Spleen (tissue), 11 donors: Measurements from ENCODE around the gene SLC35F3. TPM values are rescaled to one million over a fixed set of nuclear protein-coding genes. Genes with fewer than 3 reads are reported as not detected.

Experiments used
- DNase-seq: peaks from one replicate; pipeline ENCODE4 v3.0.0-alpha.2; 2020
- H3K27ac ChIP-seq, 8 donors: fragments of 200-600 bp; sonication (generic) in 7 of 8; 1 replicate in 4 of 8; 2 replicates in 4 of 8; pipeline versions ENCODE4 v1.5.0 to v1.8.0; 2016 to 2021; ENCODE audit warnings: inconsistent platforms in 4 of 8, mild to moderate bottlenecking in 4 of 8, moderate library complexity in 1 of 8
- H3K27me3 ChIP-seq, 7 donors: fragments of 200-600 bp; sonication (generic) in 6 of 7; replicated peaks in 1 of 7; 1 replicate in 4 of 7; 2 replicates in 3 of 7; pipeline versions ENCODE4 v1.5.0 to v1.8.0; 2016 to 2021; ENCODE audit warnings: inconsistent platforms in 3 of 7, mild to moderate bottlenecking in 1 of 7
- H3K36me3 ChIP-seq, 6 donors: fragments of 200-600 bp; sonication (generic) in 5 of 6; 1 replicate in 4 of 6; 2 replicates in 2 of 6; pipeline versions ENCODE4 v1.5.0 to v1.8.0; 2016 to 2021; ENCODE audit warnings: inconsistent platforms in 2 of 6
- H3K4me1 ChIP-seq, 6 donors: fragments of 200-600 bp; sonication (generic) in 5 of 6; 1 replicate in 3 of 6; 2 replicates in 3 of 6; pipeline versions ENCODE4 v1.5.0 to v1.8.0; 2016 to 2021; ENCODE audit warnings: inconsistent platforms in 3 of 6
- H3K4me3 ChIP-seq, 8 donors: fragments of 200-600 bp; sonication (generic) in 7 of 8; 1 replicate in 4 of 8; 2 replicates in 4 of 8; pipeline versions ENCODE4 v1.5.0 to v1.8.0; 2016 to 2021; ENCODE audit warnings: inconsistent platforms in 4 of 8, mild to moderate bottlenecking in 4 of 8, moderate library complexity in 2 of 8
- H3K9me3 ChIP-seq, 8 donors: fragments of 200-600 bp; sonication (generic) in 7 of 8; 1 replicate in 4 of 8; 2 replicates in 4 of 8; pipeline versions ENCODE4 v1.5.0 to v1.8.0; 2016 to 2021; ENCODE audit warnings: inconsistent platforms in 4 of 8
- CTCF ChIP-seq, 11 experiments: fragments of 200-600 bp in 7 of 11; fragments of 450-650 bp in 4 of 11; sonication (generic) in 4 of 11; IDR thresholded peaks in 8 of 11; conservative IDR thresholded peaks in 3 of 11; 1 replicate in 7 of 11; 2 replicates in 4 of 11; pipeline versions ENCODE4 v1.4.0 to v1.8.0; 2016 to 2021; ENCODE audit warnings: antibody characterized with exemption in 11 of 11, inconsistent platforms in 4 of 11, mild to moderate bottlenecking in 1 of 11
- POLR2A ChIP-seq, 3 donors: fragments of 450-650 bp; IDR thresholded peaks; one replicate each; pipeline ENCODE4 v1.5.1; 2017; ENCODE audit warnings: antibody characterized with exemption in 3 of 3, mild to moderate bottlenecking in 1 of 3
- POLR2AphosphoS5 ChIP-seq, 3 donors: sonication (generic); formaldehyde crosslinking; IDR thresholded peaks; one replicate each; pipeline ENCODE4 v1.5.1; 2017; ENCODE audit warnings: antibody characterized with exemption in 3 of 3
- WGBS, 5 donors: extraction: QIAGEN DNeasy Blood & Tissue Kit in 3 of 5; methylation state at CpG; one replicate each; pipeline versions ENCODE4 v1.1.5 to v1.1.7; 2013 to 2018; 5-methylcytosine and 5-hydroxymethylcytosine counted together
- intact Hi-C: fragments of 100-400 bp; cut with DNase I; formaldehyde crosslinking; loops from one replicate; pipeline ENCODE4 v1.15.0; 2023; ENCODE audit warnings: low total_unique reads
- polyA plus RNA-seq, 3 donors: library from polyadenylated mRNA; stranded (reverse); fragments of 200-250 nt; gene quantifications; one replicate each; pipeline ENCODE4 v1.2.1, GENCODE V29; 2013
- total RNA-seq, 7 donors: library from RNA; depleted of rRNA in 3 of 7; stranded (reverse); fragments of >200 nt in 3 of 7; fragmentation: NEBNext Ultra II Directional in 4 of 7; extraction: Animal tissue kit (Norgen Biotek cat#: 25700) in 4 of 7; gene quantifications; one replicate each; pipeline versions ENCODE4 v1.1.0 to v1.2.1, GENCODE V29; 2016 to 2021
- donor health status: healthy with polysubstance abuse.
- donor health status: DM: no; HTN: no; CAD: no; lungs with moderate emphysema.
- donor health status: DM: no; HTN: no; CAD: no.
- donor health status: Bipolar disorder and iron deficiency.
- donor health status: healthy.
- donor health status: DM: no; HTN: no; CAD: no.
- donor health status: DM: yes; HTN: yes; CAD: no.

Gene SLC35F3
- total and polyA plus RNA-seq, 10 donors: 0.03 to 0.44 (median 0.11) TPM; not detected in 5

DNA sequence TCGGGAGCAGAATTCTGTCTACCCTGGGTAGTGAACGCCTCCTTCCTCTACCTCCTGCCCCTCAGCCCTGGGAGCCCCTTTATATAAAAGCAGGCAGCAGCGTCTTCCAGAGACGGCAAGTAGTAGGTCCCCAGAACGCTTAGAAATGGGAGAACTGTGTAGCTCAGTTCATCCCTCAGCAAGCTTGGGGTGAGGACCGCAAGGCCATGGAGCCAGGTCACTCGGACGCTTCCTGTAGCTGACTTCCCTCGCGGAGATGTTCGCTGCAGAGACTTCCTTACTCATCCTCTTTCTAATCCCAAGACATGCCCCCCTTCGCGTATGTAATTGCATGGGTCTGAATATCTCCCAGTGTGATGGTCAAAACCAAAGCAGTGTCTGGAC is 327.4 kb downstream of the SLC35F3 start:
- Histone ChIP-seq H3K36me3 (no peaks in the 10 kb centered on the region), H3K27ac (no peak overlapping the region), H3K9me3 (no peaks in the 10 kb centered on the region), H3K27me3 (peaks cover 0 to 73% (median 12%) of the 10 kb centered on the region in 7 donors), H3K4me1 (peaks cover 0 to 18% (median 0%) of the 10 kb centered on the region in 6 donors), H3K4me3 (no peak overlapping the region)
- no peak for DNase-seq
- intact Hi-C loops: no loop called here
- 86 to 93% (median 89%) methylated on average over 11 to 13 of the region's 13 CpGs for WGBS, 5 donors
- TF ChIP-seq POLR2AphosphoS5 (IDR thresholded peaks at IDR 0.05) (no peak), POLR2A (IDR thresholded peaks at IDR 0.05) (no peak), CTCF (IDR thresholded peaks at IDR 0.05 in 8 of 11, conservative IDR thresholded peaks at IDR 0.05 in 3 of 11) (no peak)

DNA sequence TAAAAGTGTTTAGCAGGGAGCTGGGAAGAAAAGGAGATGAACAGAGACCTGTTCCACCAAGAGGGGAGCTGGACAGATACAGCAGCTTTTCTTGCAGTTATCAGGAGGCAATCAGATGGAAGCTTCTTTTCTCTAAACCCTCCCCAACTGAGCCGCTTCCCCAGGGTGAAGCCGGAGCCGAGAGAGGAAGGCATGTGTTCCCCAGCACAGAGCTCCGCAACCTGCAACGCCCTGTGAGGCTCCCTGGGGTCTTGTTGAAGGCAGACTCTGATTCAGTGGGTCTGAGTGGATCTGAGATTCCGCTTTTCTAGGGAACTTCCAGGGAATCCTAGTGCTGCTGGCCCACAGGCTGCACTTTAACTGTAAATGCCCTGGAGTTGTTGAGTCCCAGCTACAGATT is 329.7 kb downstream of the SLC35F3 start:
- 48 to 76% (median 58%) methylated on average over 6 of the region's 6 CpGs for WGBS, 5 donors
- intact Hi-C loops: no loop called here
- peaks cover 0 to 18% (median 0%) of the 10 kb centered on the region in 6 donors for H3K4me1 ChIP-seq
- no peak overlapping the region for H3K27ac ChIP-seq
- H3K36me3 ChIP-seq: no peaks in the 10 kb centered on the region
- H3K9me3 ChIP-seq: no peaks in the 10 kb centered on the region
- no peak overlapping the region for H3K4me3 ChIP-seq
- DNase-seq: no peak
- peaks cover 0 to 62% (median 12%) of the 10 kb centered on the region in 7 donors for H3K27me3 ChIP-seq
- TF ChIP-seq POLR2A (IDR thresholded peaks at IDR 0.05) (no peak), CTCF (IDR thresholded peaks at IDR 0.05 in 8 of 11, conservative IDR thresholded peaks at IDR 0.05 in 3 of 11) (no peak), POLR2AphosphoS5 (IDR thresholded peaks at IDR 0.05) (no peak)

GRCh38 chr1:234235434-234235881 is 331.0 kb downstream of the SLC35F3 start:
- no peak overlapping the region for H3K4me3 ChIP-seq
- TF ChIP-seq POLR2A (IDR thresholded peaks at IDR 0.05) (no peak), CTCF (IDR thresholded peaks at IDR 0.05 in 8 of 11, conservative IDR thresholded peaks at IDR 0.05 in 3 of 11) (no peak), POLR2AphosphoS5 (IDR thresholded peaks at IDR 0.05) (no peak)
- 53 to 90% (median 81%) methylated on average over 4 of the region's 4 CpGs for WGBS, 5 donors
- H3K36me3 ChIP-seq: no peaks in the 10 kb centered on the region
- intact Hi-C loops: no loop called here
- DNase-seq: no peak
- H3K4me1 ChIP-seq: peaks cover 0 to 12% (median 0%) of the 10 kb centered on the region in 6 donors
- H3K27me3 ChIP-seq: peaks cover 0 to 51% (median 10%) of the 10 kb centered on the region in 7 donors
- no peak overlapping the region for H3K27ac ChIP-seq
- no peaks in the 10 kb centered on the region for H3K9me3 ChIP-seq

GRCh38 chr1:234237393-234237792 is 332.9 kb downstream of the SLC35F3 start:
- DNase-seq: no peak
- H3K4me3 ChIP-seq: no peak overlapping the region
- TF ChIP-seq POLR2A (IDR thresholded peaks at IDR 0.05): no peak
- TF ChIP-seq POLR2AphosphoS5 (IDR thresholded peaks at IDR 0.05): no peak
- TF ChIP-seq CTCF (IDR thresholded peaks at IDR 0.05 in 8 of 11, conservative IDR thresholded peaks at IDR 0.05 in 3 of 11): no peak
- no peaks in the 10 kb centered on the region for H3K9me3 ChIP-seq
- peaks cover 0 to 32% (median 0%) of the 10 kb centered on the region in 7 donors for H3K27me3 ChIP-seq
- no peaks in the 10 kb centered on the region for H3K4me1 ChIP-seq
- intact Hi-C loops: no loop called here
- 81 to 95% (median 92%) methylated on average over 2 of the region's 2 CpGs for WGBS, 5 donors
- H3K27ac ChIP-seq: no peak overlapping the region
- H3K36me3 ChIP-seq: no peaks in the 10 kb centered on the region
